Measurements from ENCODE around the gene AFP.
"Not testable (repeated sequence)": the region's sequence is repeated elsewhere in the genome, so short reads cannot be mapped to it uniquely, and the experiment has no call there.

The AFP gene

GRCh38 chr4:73435984-73436383, at the start of gene AFP:
TSS of gene AFP (plus strand) at chr4:73436221. CDS start at chr4:73436263, 42 bp downstream.
- DNase-seq (ENCODE audit: low read depth): no peak

- no peak for DNase-seq (ENCODE audit: low read depth)
Measured at GRCh38 chr4:73387552-73387951, 48.5 kb upstream of the AFP start.

GRCh38 chr4:73388887-73389286, 47.1 kb upstream of the AFP start:
- no peak for DNase-seq (ENCODE audit: low read depth)

GRCh38 chr4:73389663-73390062, 46.4 kb upstream of the AFP start:
- not testable (repeated sequence) for DNase-seq (ENCODE audit: low read depth)

- DNase-seq (ENCODE audit: low read depth): no peak
Measured at GRCh38 chr4:73391774-73392173, 44.2 kb upstream of the AFP start.

GRCh38 chr4:73392936-73393335, 43.1 kb upstream of the AFP start:
- no peak for DNase-seq (ENCODE audit: low read depth)

GRCh38 chr4:73396304-73396703, 39.7 kb upstream of the AFP start:
- no peak for DNase-seq (ENCODE audit: low read depth)

GRCh38 chr4:73396993-73397972, 38.7 kb upstream of the AFP start:
- DNase-seq (ENCODE audit: low read depth): no peak

- DNase-seq (ENCODE audit: low read depth): no peak
Measured at GRCh38 chr4:73401412-73401811, 34.6 kb upstream of the AFP start.

- no peak for DNase-seq (ENCODE audit: low read depth)
Measured at GRCh38 chr4:73404042-73404441, 32.0 kb upstream of the AFP start, which contains the start of gene ALB. TSS of gene ALB (plus strand) at chr4:73404287. CDS start at chr4:73404328, 41 bp downstream.

GRCh38 chr4:73404457-73404856, 31.6 kb upstream of the AFP start:
- no peak for DNase-seq (ENCODE audit: low read depth)

GRCh38 chr4:73405138-73405537, 30.9 kb upstream of the AFP start:
- DNase-seq (ENCODE audit: low read depth): no peak

GRCh38 chr4:73406548-73406875, 29.5 kb upstream of the AFP start:
- no peak for DNase-seq (ENCODE audit: low read depth)

- no peak for DNase-seq (ENCODE audit: low read depth)
Measured at GRCh38 chr4:73407227-73407673, 28.8 kb upstream of the AFP start.

- DNase-seq (ENCODE audit: low read depth): no peak
Measured at GRCh38 chr4:73408181-73408867, 27.7 kb upstream of the AFP start.

- DNase-seq (ENCODE audit: low read depth): no peak
Measured at GRCh38 chr4:73409012-73409862, 26.8 kb upstream of the AFP start.

- DNase-seq (ENCODE audit: low read depth): no peak
Measured at GRCh38 chr4:73409978-73410548, 26.0 kb upstream of the AFP start.

- no peak for DNase-seq (ENCODE audit: low read depth)
Measured at GRCh38 chr4:73410916-73411730, 24.9 kb upstream of the AFP start.

- no peak for DNase-seq (ENCODE audit: low read depth)
Measured at GRCh38 chr4:73411731-73412414, 24.1 kb upstream of the AFP start.

- no peak for DNase-seq (ENCODE audit: low read depth)
Measured at GRCh38 chr4:73413294-73413755, 22.7 kb upstream of the AFP start.
